ENCODE data around the gene RAB3IL1.

RAB3IL1 gene

GRCh38 chr11:61879152-61879551 is 38.2 kb downstream of the RAB3IL1 start:
- Histone ChIP-seq H3K9me3 (ENCODE audit: insufficient read depth, low read depth, low read length) (no peaks in the 10 kb centered on the region), H3K27ac (ENCODE audit: low read length) (no peak overlapping the region), H3K4me3 (ENCODE audit: low read length) (no peak overlapping the region), H3K9ac (ENCODE audit: low read depth, low read length) (no peak overlapping the region), H3K27me3 (ENCODE audit: insufficient read depth, low read length) (no peaks in the 10 kb centered on the region), H3K36me3 (ENCODE audit: insufficient read depth, low read depth, low read length) (peaks cover 4% of the 10 kb centered on the region; the same call in 1 of the 2 replicates), H3K4me1 (ENCODE audit: insufficient read depth, low read length) (peaks cover 11% of the 10 kb centered on the region; the same call in 1 of the 2 replicates)

GRCh38 chr11:61875698-61876097 is 41.7 kb downstream of the RAB3IL1 start:
- H3K4me1 ChIP-seq (ENCODE audit: insufficient read depth, low read length) = peaks cover 3% of the 10 kb centered on the region; the same call in 1 of the 2 replicates

GRCh38 chr11:61874853-61875252 is 42.5 kb downstream of the RAB3IL1 start:
- H3K9ac ChIP-seq (ENCODE audit: low read depth, low read length) = no peak overlapping the region
- peaks cover 3% of the 10 kb centered on the region; the same call in 1 of the 2 replicates for H3K4me1 ChIP-seq (ENCODE audit: insufficient read depth, low read length)
- H3K27ac ChIP-seq (ENCODE audit: low read length) = no peak overlapping the region
- no peaks in the 10 kb centered on the region for H3K9me3 ChIP-seq (ENCODE audit: insufficient read depth, low read depth, low read length)
- peaks cover 15% of the 10 kb centered on the region for H3K27me3 ChIP-seq (ENCODE audit: insufficient read depth, low read length)
- H3K4me3 ChIP-seq (ENCODE audit: low read length) = no peak overlapping the region
- H3K36me3 ChIP-seq (ENCODE audit: insufficient read depth, low read depth, low read length) = peaks cover 4% of the 10 kb centered on the region; the same call in 1 of the 2 replicates

More at GRCh38 chr11:61875698-61876097, 41.7 kb downstream of the RAB3IL1 start:
- Histone ChIP-seq H3K4me3 (ENCODE audit: low read length) (no peak overlapping the region), H3K9me3 (ENCODE audit: insufficient read depth, low read depth, low read length) (no peaks in the 10 kb centered on the region), H3K36me3 (ENCODE audit: insufficient read depth, low read depth, low read length) (peaks cover 4% of the 10 kb centered on the region; the same call in 1 of the 2 replicates), H3K27me3 (ENCODE audit: insufficient read depth, low read length) (peaks cover 15% of the 10 kb centered on the region), H3K9ac (ENCODE audit: low read depth, low read length) (no peak overlapping the region), H3K27ac (ENCODE audit: low read length) (no peak overlapping the region)

- no peak overlapping the region for H3K4me3 ChIP-seq (ENCODE audit: low read length)
- peaks cover 15% of the 10 kb centered on the region for H3K27me3 ChIP-seq (ENCODE audit: insufficient read depth, low read length)
- H3K36me3 ChIP-seq (ENCODE audit: insufficient read depth, low read depth, low read length) = peaks cover 4% of the 10 kb centered on the region; the same call in 1 of the 2 replicates
- no peak overlapping the region for H3K27ac ChIP-seq (ENCODE audit: low read length)
- no peak overlapping the region for H3K9ac ChIP-seq (ENCODE audit: low read depth, low read length)
- H3K9me3 ChIP-seq (ENCODE audit: insufficient read depth, low read depth, low read length) = no peaks in the 10 kb centered on the region
- H3K4me1 ChIP-seq (ENCODE audit: insufficient read depth, low read length) = peaks cover 3% of the 10 kb centered on the region; the same call in 1 of the 2 replicates
Measured at GRCh38 chr11:61874377-61874809, 43.0 kb downstream of the RAB3IL1 start.

GRCh38 chr11:61873588-61874376 is 43.6 kb downstream of the RAB3IL1 start:
- H3K4me3 ChIP-seq (ENCODE audit: low read length) = no peak overlapping the region
- H3K36me3 ChIP-seq (ENCODE audit: insufficient read depth, low read depth, low read length) = peaks cover under 1% of the 10 kb centered on the region; the same call in 1 of the 2 replicates
- H3K27ac ChIP-seq (ENCODE audit: low read length) = no peak overlapping the region
- H3K9ac ChIP-seq (ENCODE audit: low read depth, low read length) = no peak overlapping the region
- peaks cover 3% of the 10 kb centered on the region; the same call in 1 of the 2 replicates for H3K4me1 ChIP-seq (ENCODE audit: insufficient read depth, low read length)
- peaks cover 15% of the 10 kb centered on the region for H3K27me3 ChIP-seq (ENCODE audit: insufficient read depth, low read length)
- no peaks in the 10 kb centered on the region for H3K9me3 ChIP-seq (ENCODE audit: insufficient read depth, low read depth, low read length)

GRCh38 chr11:61872935-61873565 is 44.3 kb downstream of the RAB3IL1 start:
- Histone ChIP-seq H3K9ac (ENCODE audit: low read depth, low read length) (no peak overlapping the region), H3K9me3 (ENCODE audit: insufficient read depth, low read depth, low read length) (no peaks in the 10 kb centered on the region), H3K4me3 (ENCODE audit: low read length) (no peak overlapping the region), H3K27ac (ENCODE audit: low read length) (no peak overlapping the region), H3K36me3 (ENCODE audit: insufficient read depth, low read depth, low read length) (no peaks in the 10 kb centered on the region), H3K27me3 (ENCODE audit: insufficient read depth, low read length) (peaks cover 15% of the 10 kb centered on the region), H3K4me1 (ENCODE audit: insufficient read depth, low read length) (peaks cover 3% of the 10 kb centered on the region; the same call in 1 of the 2 replicates)

- H3K27me3 ChIP-seq (ENCODE audit: insufficient read depth, low read length) = peaks cover 15% of the 10 kb centered on the region
- no peak overlapping the region for H3K9ac ChIP-seq (ENCODE audit: low read depth, low read length)
- peaks cover 9% of the 10 kb centered on the region; the same call in 1 of the 2 replicates for H3K36me3 ChIP-seq (ENCODE audit: insufficient read depth, low read depth, low read length)
- peak overlapping the region; percentile 45; the same call in 1 of the 2 replicates for H3K4me3 ChIP-seq (ENCODE audit: low read length)
- no peaks in the 10 kb centered on the region for H3K9me3 ChIP-seq (ENCODE audit: insufficient read depth, low read depth, low read length)
- H3K4me1 ChIP-seq (ENCODE audit: insufficient read depth, low read length) = peaks cover 3% of the 10 kb centered on the region; the same call in 1 of the 2 replicates
- no peak overlapping the region for H3K27ac ChIP-seq (ENCODE audit: low read length)
Measured at GRCh38 chr11:61871158-61871597, 46.2 kb downstream of the RAB3IL1 start.

GRCh38 chr11:61870541-61871031 is 46.8 kb downstream of the RAB3IL1 start:
- Histone ChIP-seq H3K4me1 (ENCODE audit: insufficient read depth, low read length) (peaks cover 3% of the 10 kb centered on the region; the same call in 1 of the 2 replicates), H3K27ac (ENCODE audit: low read length) (no peak overlapping the region), H3K4me3 (ENCODE audit: low read length) (no peak overlapping the region), H3K36me3 (ENCODE audit: insufficient read depth, low read depth, low read length) (peaks cover 15% of the 10 kb centered on the region), H3K27me3 (ENCODE audit: insufficient read depth, low read length) (peaks cover 15% of the 10 kb centered on the region), H3K9ac (ENCODE audit: low read depth, low read length) (no peak overlapping the region), H3K9me3 (ENCODE audit: insufficient read depth, low read depth, low read length) (no peaks in the 10 kb centered on the region)

- Histone ChIP-seq H3K4me3 (ENCODE audit: low read length) (no peak overlapping the region), H3K9me3 (ENCODE audit: insufficient read depth, low read depth, low read length) (no peaks in the 10 kb centered on the region), H3K27ac (ENCODE audit: low read length) (no peak overlapping the region), H3K27me3 (ENCODE audit: insufficient read depth, low read length) (peaks cover 15% of the 10 kb centered on the region), H3K4me1 (ENCODE audit: insufficient read depth, low read length) (peaks cover 1% of the 10 kb centered on the region; the same call in 1 of the 2 replicates), H3K9ac (ENCODE audit: low read depth, low read length) (no peak overlapping the region), H3K36me3 (ENCODE audit: insufficient read depth, low read depth, low read length) (peaks cover 22% of the 10 kb centered on the region)
Measured at GRCh38 chr11:61869708-61870451, 47.5 kb downstream of the RAB3IL1 start.

GRCh38 chr11:61869429-61869707 is 48.0 kb downstream of the RAB3IL1 start:
- Histone ChIP-seq H3K4me3 (ENCODE audit: low read length) (no peak overlapping the region), H3K9ac (ENCODE audit: low read depth, low read length) (no peak overlapping the region), H3K27me3 (ENCODE audit: insufficient read depth, low read length) (peaks cover 15% of the 10 kb centered on the region), H3K4me1 (ENCODE audit: insufficient read depth, low read length) (no peaks in the 10 kb centered on the region; the same call in 1 of the 2 replicates), H3K27ac (ENCODE audit: low read length) (no peak overlapping the region), H3K9me3 (ENCODE audit: insufficient read depth, low read depth, low read length) (no peaks in the 10 kb centered on the region), H3K36me3 (ENCODE audit: insufficient read depth, low read depth, low read length) (peaks cover 27% of the 10 kb centered on the region)

All from iPS-20b (cell line).